Upper lobe of right lung (tissue), 1 donor: ENCODE data around the gene RMRP. TPM values are rescaled to one million over a fixed set of nuclear protein-coding genes. Genes with fewer than 3 reads are reported as not detected.

ENCODE experiments used
- ATAC-seq: fragments of 200-7000 bp; cut with Tn5 transposase; one replicate; pipeline ENCODE4 v1.9.1; 2020; ENCODE audit warnings: mild to moderate bottlenecking, moderate library complexity
- DNase-seq: peaks from one replicate; pipeline ENCODE4 v3.0.0-alpha.2; 2020
- H3K27ac ChIP-seq: fragments of 200-600 bp; one replicate; pipeline ENCODE4 v1.8.0; 2022
- H3K27me3 ChIP-seq: fragments of 200-600 bp; one replicate; pipeline ENCODE4 v1.8.0; 2022; ENCODE audit warnings: mild to moderate bottlenecking
- H3K36me3 ChIP-seq: fragments of 200-600 bp; one replicate; pipeline ENCODE4 v1.8.0; 2022
- H3K4me1 ChIP-seq: fragments of 200-600 bp; one replicate; pipeline ENCODE4 v1.8.0; 2022
- H3K4me3 ChIP-seq: fragments of 200-600 bp; one replicate; pipeline ENCODE4 v1.8.0; 2022; ENCODE audit warnings: mild to moderate bottlenecking
- H3K9me3 ChIP-seq: fragments of 200-600 bp; one replicate; pipeline ENCODE4 v1.8.0; 2022
- intact Hi-C: fragments of 100-400 bp; cut with DNase I; formaldehyde crosslinking; loops from one replicate; pipeline ENCODE4 v1.11.0; 2022
- total RNA-seq: library from RNA; stranded (reverse); fragmentation: NEBNext Ultra II Directional; extraction: Animal tissue kit (Norgen Biotek cat#: 25700); gene quantifications from one replicate; pipeline ENCODE4 v1.2.1, GENCODE V29; 2021
- TF ChIP-seq, protein P1 (sequence below): fragments of 200-600 bp; IDR thresholded peaks from one replicate; pipeline ENCODE4 v1.8.0; 2022; ENCODE audit warnings: antibody characterized with exemption
- donor health status: DM: no; HTN: yes; CAD: no; lungs with severe emphysema.

RMRP gene
- total RNA-seq, 1 donor from 2014 or later: 30,828 TPM

DNA sequence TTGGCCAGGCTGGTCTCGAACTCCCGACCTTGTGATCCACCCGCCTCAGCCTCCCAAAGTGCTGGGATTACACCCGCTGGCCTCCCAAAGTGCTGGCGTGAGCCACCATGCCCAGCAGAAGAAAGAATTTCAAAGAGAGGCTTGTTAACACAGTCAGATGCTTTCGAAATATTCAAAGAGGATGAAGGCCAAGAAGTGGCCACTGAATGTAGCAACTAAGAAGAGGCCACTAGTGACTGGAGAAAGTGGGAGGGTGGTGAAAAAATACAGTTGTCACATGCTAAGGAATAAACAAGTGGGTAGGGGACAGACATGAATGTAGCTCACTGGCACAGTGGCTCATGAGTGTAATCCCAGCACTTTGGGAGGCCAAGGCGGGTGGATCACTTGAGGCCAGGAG is 44.9 kb upstream of the RMRP start:
- H3K4me1 ChIP-seq: no peaks in the 10 kb centered on the region
- TF ChIP-seq, protein P1, sequence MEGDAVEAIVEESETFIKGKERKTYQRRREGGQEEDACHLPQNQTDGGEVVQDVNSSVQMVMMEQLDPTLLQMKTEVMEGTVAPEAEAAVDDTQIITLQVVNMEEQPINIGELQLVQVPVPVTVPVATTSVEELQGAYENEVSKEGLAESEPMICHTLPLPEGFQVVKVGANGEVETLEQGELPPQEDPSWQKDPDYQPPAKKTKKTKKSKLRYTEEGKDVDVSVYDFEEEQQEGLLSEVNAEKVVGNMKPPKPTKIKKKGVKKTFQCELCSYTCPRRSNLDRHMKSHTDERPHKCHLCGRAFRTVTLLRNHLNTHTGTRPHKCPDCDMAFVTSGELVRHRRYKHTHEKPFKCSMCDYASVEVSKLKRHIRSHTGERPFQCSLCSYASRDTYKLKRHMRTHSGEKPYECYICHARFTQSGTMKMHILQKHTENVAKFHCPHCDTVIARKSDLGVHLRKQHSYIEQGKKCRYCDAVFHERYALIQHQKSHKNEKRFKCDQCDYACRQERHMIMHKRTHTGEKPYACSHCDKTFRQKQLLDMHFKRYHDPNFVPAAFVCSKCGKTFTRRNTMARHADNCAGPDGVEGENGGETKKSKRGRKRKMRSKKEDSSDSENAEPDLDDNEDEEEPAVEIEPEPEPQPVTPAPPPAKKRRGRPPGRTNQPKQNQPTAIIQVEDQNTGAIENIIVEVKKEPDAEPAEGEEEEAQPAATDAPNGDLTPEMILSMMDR: no peak
- no peak overlapping the region for H3K4me3 ChIP-seq
- peaks cover 100% of the 10 kb centered on the region for H3K36me3 ChIP-seq
- intact Hi-C loops: no loop called here
- no peaks in the 10 kb centered on the region for H3K9me3 ChIP-seq
- no peaks in the 10 kb centered on the region for H3K27me3 ChIP-seq
- no peak overlapping the region for H3K27ac ChIP-seq
- ATAC-seq (no peak), DNase-seq (no peak)

DNA sequence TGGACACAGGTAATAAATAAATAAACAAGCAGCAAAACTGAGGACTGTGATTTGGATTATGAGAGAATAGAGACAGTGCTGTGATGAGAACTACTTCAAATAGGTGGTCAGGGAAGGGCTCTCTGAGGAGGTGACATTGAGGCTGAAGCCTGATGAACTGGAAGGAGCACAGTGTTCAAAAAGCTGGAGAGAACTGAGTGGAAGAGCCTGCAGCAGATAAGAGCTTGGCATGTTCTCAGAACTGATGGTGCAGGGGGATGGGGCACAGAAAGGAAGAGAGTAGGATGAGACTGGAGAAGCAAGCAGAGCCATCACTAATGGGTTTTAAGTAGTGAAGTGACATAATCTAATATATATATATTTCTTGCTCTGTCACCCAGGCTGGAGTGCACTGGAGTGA is 43.1 kb upstream of the RMRP start:
- peaks cover 10% of the 10 kb centered on the region for H3K4me1 ChIP-seq
- no peak for DNase-seq
- no peaks in the 10 kb centered on the region for H3K9me3 ChIP-seq
- TF ChIP-seq, protein P1: no peak
- no peak for ATAC-seq
- H3K27ac ChIP-seq: no peak overlapping the region
- H3K36me3 ChIP-seq: peaks cover 98% of the 10 kb centered on the region
- no peaks in the 10 kb centered on the region for H3K27me3 ChIP-seq
- intact Hi-C loops: no loop called here
- no peak overlapping the region for H3K4me3 ChIP-seq

DNA sequence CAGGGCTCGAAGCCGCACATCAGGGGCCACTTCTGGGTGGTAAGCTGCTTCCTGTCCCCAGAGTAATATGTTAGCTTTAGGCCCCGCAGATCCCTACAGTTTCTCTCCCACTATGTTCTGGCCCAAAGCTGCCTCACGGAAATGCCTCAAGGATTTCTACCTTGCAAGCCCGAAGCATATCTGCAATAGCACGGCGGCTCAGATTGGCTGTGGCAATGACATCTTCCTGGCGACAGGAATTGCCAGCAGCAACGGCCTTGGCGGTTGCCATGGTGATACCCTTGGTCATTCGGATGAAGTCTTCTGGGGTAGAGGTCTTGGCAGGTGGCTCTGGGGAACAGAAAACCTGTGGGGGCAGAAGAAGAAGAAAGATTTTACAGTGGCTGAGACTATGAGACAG is 42.2 kb upstream of the RMRP start:
- DNase-seq (no peak), ATAC-seq (no peak)
- TF ChIP-seq, protein P1: no peak
- no peaks in the 10 kb centered on the region for H3K9me3 ChIP-seq
- no peak overlapping the region for H3K27ac ChIP-seq
- no peak overlapping the region for H3K4me3 ChIP-seq
- peaks cover 90% of the 10 kb centered on the region for H3K36me3 ChIP-seq
- peaks cover 12% of the 10 kb centered on the region for H3K4me1 ChIP-seq
- H3K27me3 ChIP-seq: no peaks in the 10 kb centered on the region
- intact Hi-C loops: no loop called here

DNA sequence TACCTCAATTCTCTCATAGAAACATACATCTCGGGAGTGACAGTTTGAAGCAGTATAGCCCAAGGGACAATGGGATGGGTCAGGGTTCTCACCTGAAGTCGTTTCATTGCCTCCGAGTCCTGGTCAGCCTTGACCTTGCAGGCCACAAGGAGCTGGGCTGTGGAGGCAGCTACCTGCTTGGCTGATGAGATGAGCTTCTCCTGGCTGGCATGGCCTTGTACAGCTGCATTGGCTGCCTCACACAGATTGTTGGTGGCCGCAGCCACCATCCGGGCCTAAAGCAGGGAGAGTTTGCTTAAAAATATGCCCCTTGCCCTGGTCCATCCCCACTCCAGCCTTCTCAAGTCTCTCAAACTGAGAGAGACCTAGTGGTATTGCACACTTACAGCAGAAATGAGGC is 40.4 kb upstream of the RMRP start:
- TF ChIP-seq, protein P1: no peak
- intact Hi-C loops: no loop called here
- Histone ChIP-seq H3K4me3 (no peak overlapping the region), H3K36me3 (peaks cover 72% of the 10 kb centered on the region), H3K27me3 (no peaks in the 10 kb centered on the region), H3K27ac (peak overlapping the region; percentile 78), H3K4me1 (peaks cover 12% of the 10 kb centered on the region), H3K9me3 (no peaks in the 10 kb centered on the region)
- no peak for DNase-seq
- no peak for ATAC-seq

DNA sequence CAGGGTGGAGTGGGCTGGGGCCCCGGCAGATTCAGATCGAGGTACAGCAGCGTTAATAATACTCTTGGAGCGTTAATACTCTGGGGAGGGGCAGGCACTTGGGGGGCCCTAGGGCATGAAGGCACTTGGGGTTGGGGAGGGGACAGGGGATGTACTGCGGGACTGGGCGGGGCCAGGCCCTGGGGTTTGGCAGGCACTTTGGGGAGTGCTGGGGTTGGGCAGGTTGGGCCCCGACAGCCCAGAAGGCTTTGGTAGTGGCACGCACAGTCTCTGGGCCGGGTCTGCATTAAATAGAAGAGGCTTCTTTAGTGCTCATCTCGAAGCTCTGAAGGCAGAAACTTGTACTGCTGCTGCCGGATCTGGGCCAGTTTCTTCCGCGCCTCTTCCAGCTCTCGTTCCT is 39.7 kb upstream of the RMRP start:
- Histone ChIP-seq H3K4me3 (no peak overlapping the region), H3K9me3 (no peaks in the 10 kb centered on the region), H3K4me1 (peaks cover 12% of the 10 kb centered on the region), H3K36me3 (peaks cover 64% of the 10 kb centered on the region), H3K27ac (peak overlapping the region; percentile 78), H3K27me3 (no peaks in the 10 kb centered on the region)
- TF ChIP-seq, protein P1: no peak
- intact Hi-C loops: no loop called here
- peak; percentile 3 for ATAC-seq
- no peak for DNase-seq
